SK-N-MC (cell line): ENCODE measurements around the gene FKTN.

Experiments used
- EZH2 ChIP-seq: fragments of 200-600 bp; sonication (generic); IDR thresholded peaks from one replicate; pipeline ENCODE4 v1.6.1; 2017; ENCODE audit warnings: antibody characterized with exemption
- POLR2AphosphoS5 ChIP-seq: IDR thresholded peaks from 2 replicates; pipeline ENCODE4 v1.6.1; 2012; ENCODE audit warnings: mild to moderate bottlenecking, low read depth, low read length, borderline replicate concordance

GRCh38 chr9:105531530-105531929, 26.4 kb upstream of the FKTN start:
- TF ChIP-seq EZH2 = no peak
- TF ChIP-seq POLR2AphosphoS5 = no peak
